Left ventricle myocardium inferior (tissue), 1 donor: Measurements from ENCODE around the gene NFXL1. TPM values are rescaled to one million over a fixed set of nuclear protein-coding genes. Genes with fewer than 3 reads are reported as not detected.

Experiments
- DNase-seq: peaks from one replicate; pipeline ENCODE4 v3.0.0-alpha.2; 2020
- H3K27ac ChIP-seq: fragments of 200-600 bp; replicated peaks from 2 replicates; pipeline ENCODE4 v1.8.0; 2021
- H3K27me3 ChIP-seq: fragments of 200-600 bp; 2 replicates; pipeline ENCODE4 v1.8.0; 2021; ENCODE audit warnings: low read depth
- H3K36me3 ChIP-seq: fragments of 200-600 bp; 2 replicates; pipeline ENCODE4 v1.8.0; 2021
- H3K4me1 ChIP-seq: fragments of 200-600 bp; 2 replicates; pipeline ENCODE4 v1.8.0; 2021
- H3K4me3 ChIP-seq: fragments of 200-600 bp; 2 replicates; pipeline ENCODE4 v1.8.0; 2021; ENCODE audit warnings: mild to moderate bottlenecking, moderate library complexity
- H3K9me3 ChIP-seq: fragments of 200-600 bp; replicated peaks from 2 replicates; pipeline ENCODE4 v1.8.0; 2021
- CTCF ChIP-seq: fragments of 200-600 bp; IDR thresholded peaks from 2 replicates; pipeline ENCODE4 v1.8.0; 2021; ENCODE audit warnings: antibody characterized with exemption, mild to moderate bottlenecking, borderline replicate concordance
- intact Hi-C: fragments of 100-400 bp; cut with micrococcal nuclease; formaldehyde crosslinking; loops from one replicate; pipeline ENCODE4 v1.11.0; 2022
- total RNA-seq: library from RNA; stranded (reverse); fragmentation: NEBNext Ultra II Directional; extraction: Animal tissue kit (Norgen Biotek cat#: 25700); gene quantifications from one replicate; pipeline ENCODE4 v1.2.1, GENCODE V29; 2021
- donor health status: DM: no; HTN: yes; CAD: no; lungs with severe emphysema.

Gene NFXL1
- total RNA-seq, 1 donor from 2014 or later: 4.8 TPM

GRCh38 chr4:47819178-47819577 lies 95.2 kb downstream of the NFXL1 start:
- no peaks in the 10 kb centered on the region for H3K9me3 ChIP-seq
- peak overlapping the region; percentile 37 for H3K27ac ChIP-seq
- H3K36me3 ChIP-seq: no peaks in the 10 kb centered on the region
- no peaks in the 10 kb centered on the region for H3K27me3 ChIP-seq
- DNase-seq: no peak
- peak overlapping the region; percentile 17 for H3K4me3 ChIP-seq
- H3K4me1 ChIP-seq: peaks cover 23% of the 10 kb centered on the region
- no peak for TF ChIP-seq CTCF
- intact Hi-C loops: no loop called here

- H3K9me3 ChIP-seq: no peaks in the 10 kb centered on the region
- no peak overlapping the region for H3K4me3 ChIP-seq
- no peaks in the 10 kb centered on the region for H3K27me3 ChIP-seq
- peaks cover 28% of the 10 kb centered on the region for H3K4me1 ChIP-seq
- no peak for DNase-seq
- no peak overlapping the region for H3K27ac ChIP-seq
- no peaks in the 10 kb centered on the region for H3K36me3 ChIP-seq
- intact Hi-C loops: no loop called here
- no peak for TF ChIP-seq CTCF
These were observed 97.1 kb downstream of the NFXL1 start for GRCh38 chr4:47817275-47817674.

- H3K36me3 ChIP-seq: no peaks in the 10 kb centered on the region
- no peak overlapping the region for H3K4me3 ChIP-seq
- intact Hi-C loops: no loop called here
- DNase-seq: no peak
- TF ChIP-seq CTCF: no peak
- H3K27me3 ChIP-seq: no peaks in the 10 kb centered on the region
- H3K4me1 ChIP-seq: peaks cover 30% of the 10 kb centered on the region
- H3K9me3 ChIP-seq: no peaks in the 10 kb centered on the region
- H3K27ac ChIP-seq: no peak overlapping the region
These were observed 97.6 kb downstream of the NFXL1 start for GRCh38 chr4:47816748-47817147.

GRCh38 chr4:47814618-47815295 lies 99.6 kb downstream of the NFXL1 start:
- no peaks in the 10 kb centered on the region for H3K27me3 ChIP-seq
- DNase-seq: no peak
- H3K27ac ChIP-seq: peak overlapping the region; percentile 30
- H3K9me3 ChIP-seq: no peaks in the 10 kb centered on the region
- no peaks in the 10 kb centered on the region for H3K36me3 ChIP-seq
- H3K4me3 ChIP-seq: peak overlapping the region; percentile 1
- intact Hi-C loops: no loop called here
- H3K4me1 ChIP-seq: peaks cover 28% of the 10 kb centered on the region
- no peak for TF ChIP-seq CTCF

- TF ChIP-seq CTCF: no peak
- H3K4me1 ChIP-seq: peaks cover 22% of the 10 kb centered on the region
- no peak overlapping the region for H3K4me3 ChIP-seq
- no peak for DNase-seq
- intact Hi-C loops: no loop called here
- H3K36me3 ChIP-seq: no peaks in the 10 kb centered on the region
- H3K9me3 ChIP-seq: no peaks in the 10 kb centered on the region
- H3K27ac ChIP-seq: no peak overlapping the region
- no peaks in the 10 kb centered on the region for H3K27me3 ChIP-seq
These were observed 104.7 kb downstream of the NFXL1 start for GRCh38 chr4:47809654-47810203.
